ENCODE measurements around the gene EIF4H. TPM values are rescaled to one million over a fixed set of nuclear protein-coding genes. Genes with fewer than 3 reads are reported as not detected.

Gene EIF4H
- total and polyA plus RNA-seq, 2 of the 8 experiments (the other 6 are each of a cell fraction or from before 2014, with no cell fraction given) = 323 to 382 TPM

- TF ChIP-seq, protein P1, sequence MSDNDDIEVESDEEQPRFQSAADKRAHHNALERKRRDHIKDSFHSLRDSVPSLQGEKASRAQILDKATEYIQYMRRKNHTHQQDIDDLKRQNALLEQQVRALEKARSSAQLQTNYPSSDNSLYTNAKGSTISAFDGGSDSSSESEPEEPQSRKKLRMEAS (IDR thresholded peaks at IDR 0.05) = no peak
- TF ChIP-seq SIRT6 (IDR thresholded peaks at IDR 0.05; ENCODE audit: low read length) (no peak), CHD7 (IDR thresholded peaks at IDR 0.05; ENCODE audit: insufficient replicate concordance, low read length) (no peak), CHD2 (IDR thresholded peaks at IDR 0.05; ENCODE audit: low read length) (no peak), SUZ12 (IDR thresholded peaks at IDR 0.05; ENCODE audit: low read length) (no peak), PHF8 (conservative IDR thresholded peaks at IDR 0.05; ENCODE audit: low read depth, low read length) (no peak), CHD1 (IDR thresholded peaks at IDR 0.05; ENCODE audit: low read depth, low read length) (no peak)
Measured at GRCh38 chr7:74179935-74180604, 5.9 kb downstream of the EIF4H start (continued).

Data from H1 (cell line).